OCI-LY1 (cell line): ENCODE measurements around the gene CREG2.

Source experiments
- EZH2 ChIP-seq: fragments of 200-600 bp; sonication (generic), shearing (Covaris generic); IDR thresholded peaks from 2 replicates; pipeline ENCODE4 v1.8.0; 2017; ENCODE audit warnings: borderline replicate concordance, mixed run types, mild to moderate bottlenecking, antibody characterized with exemption, low read length, moderate library complexity, mixed read lengths
- TF ChIP-seq, protein P1 (sequence below): fragments of 200-600 bp; sonication (generic), shearing (Covaris generic); IDR thresholded peaks from 2 replicates; pipeline ENCODE4 v1.5.1; 2017; ENCODE audit warnings: mild to moderate bottlenecking, antibody characterized with exemption, low read length, moderate library complexity, mixed read lengths

DNA sequence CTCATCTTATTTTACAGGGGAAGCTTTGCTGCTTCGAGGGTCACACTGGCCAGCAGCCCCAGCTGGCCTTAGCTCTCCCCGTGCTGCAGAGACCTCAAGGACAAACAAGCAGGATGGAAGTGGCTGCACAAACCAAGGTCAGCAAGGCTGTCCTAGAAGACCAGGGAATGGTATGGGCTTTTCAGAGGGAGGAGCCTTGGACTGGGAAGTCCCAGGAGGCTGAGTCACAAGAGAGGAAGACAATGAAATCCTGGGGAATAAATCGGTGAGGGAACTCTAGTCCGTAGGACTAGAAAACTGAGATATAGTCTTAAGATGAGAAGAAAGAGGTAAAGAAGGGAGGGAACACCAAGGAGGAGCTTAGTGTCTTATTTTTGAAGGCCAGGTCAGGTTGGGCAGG, 15.7 kb downstream of the CREG2 start:
- TF ChIP-seq, protein P1, sequence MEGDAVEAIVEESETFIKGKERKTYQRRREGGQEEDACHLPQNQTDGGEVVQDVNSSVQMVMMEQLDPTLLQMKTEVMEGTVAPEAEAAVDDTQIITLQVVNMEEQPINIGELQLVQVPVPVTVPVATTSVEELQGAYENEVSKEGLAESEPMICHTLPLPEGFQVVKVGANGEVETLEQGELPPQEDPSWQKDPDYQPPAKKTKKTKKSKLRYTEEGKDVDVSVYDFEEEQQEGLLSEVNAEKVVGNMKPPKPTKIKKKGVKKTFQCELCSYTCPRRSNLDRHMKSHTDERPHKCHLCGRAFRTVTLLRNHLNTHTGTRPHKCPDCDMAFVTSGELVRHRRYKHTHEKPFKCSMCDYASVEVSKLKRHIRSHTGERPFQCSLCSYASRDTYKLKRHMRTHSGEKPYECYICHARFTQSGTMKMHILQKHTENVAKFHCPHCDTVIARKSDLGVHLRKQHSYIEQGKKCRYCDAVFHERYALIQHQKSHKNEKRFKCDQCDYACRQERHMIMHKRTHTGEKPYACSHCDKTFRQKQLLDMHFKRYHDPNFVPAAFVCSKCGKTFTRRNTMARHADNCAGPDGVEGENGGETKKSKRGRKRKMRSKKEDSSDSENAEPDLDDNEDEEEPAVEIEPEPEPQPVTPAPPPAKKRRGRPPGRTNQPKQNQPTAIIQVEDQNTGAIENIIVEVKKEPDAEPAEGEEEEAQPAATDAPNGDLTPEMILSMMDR, result no peak
- TF ChIP-seq EZH2, result no peak
